GM23338 (cell line): Measurements from ENCODE around the gene CD28. TPM values are rescaled to one million over a fixed set of nuclear protein-coding genes. Genes with fewer than 3 reads are reported as not detected.

Source experiments
- CREB1 ChIP-seq: fragments of 250-450 bp; sonication (Bioruptor Pico); IDR thresholded peaks from 2 replicates; pipeline ENCODE4 v1.5.0; 2020; ENCODE audit warnings: low read depth, mild to moderate bottlenecking, moderate library complexity
- CTCF ChIP-seq, 2 experiments: fragments of 200-600 bp in 1 of 2; sonication (generic) in 1 of 2; conservative IDR thresholded peaks; 2 replicates each; pipeline versions ENCODE4 v1.5.1 to v1.6.1; 2016 to 2017; ENCODE audit warnings: antibody characterized with exemption in 2 of 2, low read depth in 2 of 2, mild to moderate bottlenecking in 2 of 2, moderate library complexity in 1 of 2
- EZH2phosphoT487 ChIP-seq: fragments of 200-600 bp; sonication (generic); IDR thresholded peaks from one replicate; pipeline ENCODE4 v1.8.1; 2018; ENCODE audit warnings: antibody characterized with exemption; ENCODE audit not compliant: unreplicated experiment
- JUNB ChIP-seq: IDR thresholded peaks from one replicate; pipeline ENCODE4 v1.6.1; 2016; ENCODE audit warnings: antibody characterized with exemption; ENCODE audit not compliant: unreplicated experiment
- NANOG ChIP-seq: IDR thresholded peaks from 2 replicates; pipeline ENCODE4 v1.6.1; 2016; ENCODE audit warnings: antibody characterized with exemption, borderline replicate concordance
- STAT1 ChIP-seq: IDR thresholded peaks from one replicate; pipeline ENCODE4 v1.6.1; 2016; ENCODE audit warnings: antibody characterized with exemption; ENCODE audit not compliant: unreplicated experiment
- ZNF114 ChIP-seq: fragments of 250-450 bp; sonication (Bioruptor Pico); IDR thresholded peaks from 2 replicates; pipeline ENCODE4 v1.5.0; 2020; ENCODE audit warnings: mild to moderate bottlenecking, moderate library complexity
- ZNF331 ChIP-seq: fragments of 250-450 bp; sonication (Bioruptor Pico); IDR thresholded peaks from 2 replicates; pipeline ENCODE4 v1.5.0; 2020; ENCODE audit warnings: low read depth, mild to moderate bottlenecking, moderate library complexity
- ZNF462 ChIP-seq: fragments of 250-450 bp; sonication (Bioruptor Pico); IDR thresholded peaks from 2 replicates; pipeline ENCODE4 v1.5.0; 2020; ENCODE audit warnings: mild to moderate bottlenecking, moderate library complexity
- polyA plus RNA-seq: library from polyadenylated mRNA; unstranded; fragments of >200 nt; fragmentation: Nextera tagmentation; extraction: Ambion mirVana; gene quantifications from 2 replicates; pipeline ENCODE4 v1.2.1, GENCODE V29; 2016
- total RNA-seq: library from RNA; depleted of rRNA; stranded (reverse); fragments of >200 nt; shearing (Covaris generic); gene quantifications from 2 replicates; pipeline ENCODE4 v1.2.3, GENCODE V29; 2014
- TF ChIP-seq, protein P1 (sequence below): IDR thresholded peaks from one replicate; pipeline ENCODE4 v1.6.1; 2018; ENCODE audit warnings: antibody characterized with exemption; ENCODE audit not compliant: unreplicated experiment

Gene CD28
- total and polyA plus RNA-seq, 2 experiments from 2014 or later = not detected

DNA sequence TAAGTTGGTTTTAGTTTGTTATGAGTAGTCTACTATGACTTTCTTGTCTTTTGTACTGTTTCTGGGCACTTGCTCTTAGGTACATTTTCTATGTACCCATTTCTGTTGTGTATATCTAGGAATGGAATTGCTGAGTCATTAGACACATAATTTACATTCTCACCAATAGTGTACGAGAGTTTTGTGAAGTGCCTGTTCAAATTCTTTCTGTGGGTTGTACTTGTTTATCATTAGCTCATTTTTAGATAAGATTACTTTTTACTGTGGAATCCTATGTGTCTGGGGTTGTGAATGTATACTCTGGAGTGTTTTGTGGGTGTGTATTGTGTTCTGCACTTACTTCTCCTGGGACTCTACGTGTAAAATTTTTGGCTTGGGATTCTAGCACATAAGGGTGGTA, 36.6 kb upstream of the CD28 start (continued):
- no peak for TF ChIP-seq ZNF462 (CRISPR knock-in tag)
- no peak for TF ChIP-seq STAT1
- no peak for TF ChIP-seq ZNF114
- no peak for TF ChIP-seq EZH2phosphoT487
- TF ChIP-seq NANOG = no peak
- TF ChIP-seq CREB1 (CRISPR knock-in tag) = no peak
- TF ChIP-seq CTCF (conservative IDR thresholded peaks at IDR 0.05; ENCODE audit: low read depth in 2 of 2) = no peak
- no peak for TF ChIP-seq ZNF331
- TF ChIP-seq, protein P1, sequence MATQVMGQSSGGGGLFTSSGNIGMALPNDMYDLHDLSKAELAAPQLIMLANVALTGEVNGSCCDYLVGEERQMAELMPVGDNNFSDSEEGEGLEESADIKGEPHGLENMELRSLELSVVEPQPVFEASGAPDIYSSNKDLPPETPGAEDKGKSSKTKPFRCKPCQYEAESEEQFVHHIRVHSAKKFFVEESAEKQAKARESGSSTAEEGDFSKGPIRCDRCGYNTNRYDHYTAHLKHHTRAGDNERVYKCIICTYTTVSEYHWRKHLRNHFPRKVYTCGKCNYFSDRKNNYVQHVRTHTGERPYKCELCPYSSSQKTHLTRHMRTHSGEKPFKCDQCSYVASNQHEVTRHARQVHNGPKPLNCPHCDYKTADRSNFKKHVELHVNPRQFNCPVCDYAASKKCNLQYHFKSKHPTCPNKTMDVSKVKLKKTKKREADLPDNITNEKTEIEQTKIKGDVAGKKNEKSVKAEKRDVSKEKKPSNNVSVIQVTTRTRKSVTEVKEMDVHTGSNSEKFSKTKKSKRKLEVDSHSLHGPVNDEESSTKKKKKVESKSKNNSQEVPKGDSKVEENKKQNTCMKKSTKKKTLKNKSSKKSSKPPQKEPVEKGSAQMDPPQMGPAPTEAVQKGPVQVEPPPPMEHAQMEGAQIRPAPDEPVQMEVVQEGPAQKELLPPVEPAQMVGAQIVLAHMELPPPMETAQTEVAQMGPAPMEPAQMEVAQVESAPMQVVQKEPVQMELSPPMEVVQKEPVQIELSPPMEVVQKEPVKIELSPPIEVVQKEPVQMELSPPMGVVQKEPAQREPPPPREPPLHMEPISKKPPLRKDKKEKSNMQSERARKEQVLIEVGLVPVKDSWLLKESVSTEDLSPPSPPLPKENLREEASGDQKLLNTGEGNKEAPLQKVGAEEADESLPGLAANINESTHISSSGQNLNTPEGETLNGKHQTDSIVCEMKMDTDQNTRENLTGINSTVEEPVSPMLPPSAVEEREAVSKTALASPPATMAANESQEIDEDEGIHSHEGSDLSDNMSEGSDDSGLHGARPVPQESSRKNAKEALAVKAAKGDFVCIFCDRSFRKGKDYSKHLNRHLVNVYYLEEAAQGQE = no peak
- TF ChIP-seq JUNB = no peak
